Measurements from ENCODE around the gene OTULIN.

OTULIN gene

DNA sequence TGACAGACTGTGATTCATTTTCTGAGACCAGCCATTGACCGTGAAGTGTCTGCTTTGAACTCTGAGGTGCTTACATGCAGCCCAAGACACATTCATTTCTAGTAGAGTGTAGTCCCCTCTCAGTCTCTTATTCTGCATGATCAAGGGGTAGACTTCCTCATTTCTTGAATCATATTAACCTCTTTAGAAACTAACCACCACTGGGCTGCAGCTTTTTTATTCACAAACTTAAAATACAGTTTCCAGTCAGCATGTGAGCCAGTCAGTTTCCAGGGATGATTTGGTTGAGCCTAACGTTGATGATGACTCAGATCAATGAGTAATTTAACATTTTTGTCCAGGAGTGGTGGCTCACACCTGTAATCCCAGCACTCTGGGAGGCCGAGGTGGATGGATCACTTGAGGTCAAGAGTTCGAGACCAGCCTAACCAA, 59.2 kb downstream of the OTULIN start:
- no peak for DNase-seq

DNA sequence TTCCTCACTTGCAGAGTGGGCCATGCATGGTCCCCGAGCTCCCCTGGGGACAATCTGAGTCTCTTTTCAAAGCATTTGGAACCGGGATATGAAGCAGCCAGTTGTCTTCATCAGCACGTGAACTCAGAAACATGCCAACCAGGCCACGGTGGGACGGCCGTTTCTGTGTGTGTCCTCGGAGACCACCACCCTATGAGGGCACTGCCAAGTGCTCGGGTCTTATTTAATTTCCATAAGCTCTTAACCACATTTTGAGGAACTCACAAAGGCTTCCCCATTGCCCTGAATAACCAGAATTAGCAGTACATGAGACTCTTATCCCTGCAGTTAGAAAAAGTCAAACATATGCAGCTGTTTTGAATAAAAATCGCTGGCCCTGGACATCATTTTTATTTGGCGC, 60.1 kb downstream of the OTULIN start:
- no peak for DNase-seq

DNA sequence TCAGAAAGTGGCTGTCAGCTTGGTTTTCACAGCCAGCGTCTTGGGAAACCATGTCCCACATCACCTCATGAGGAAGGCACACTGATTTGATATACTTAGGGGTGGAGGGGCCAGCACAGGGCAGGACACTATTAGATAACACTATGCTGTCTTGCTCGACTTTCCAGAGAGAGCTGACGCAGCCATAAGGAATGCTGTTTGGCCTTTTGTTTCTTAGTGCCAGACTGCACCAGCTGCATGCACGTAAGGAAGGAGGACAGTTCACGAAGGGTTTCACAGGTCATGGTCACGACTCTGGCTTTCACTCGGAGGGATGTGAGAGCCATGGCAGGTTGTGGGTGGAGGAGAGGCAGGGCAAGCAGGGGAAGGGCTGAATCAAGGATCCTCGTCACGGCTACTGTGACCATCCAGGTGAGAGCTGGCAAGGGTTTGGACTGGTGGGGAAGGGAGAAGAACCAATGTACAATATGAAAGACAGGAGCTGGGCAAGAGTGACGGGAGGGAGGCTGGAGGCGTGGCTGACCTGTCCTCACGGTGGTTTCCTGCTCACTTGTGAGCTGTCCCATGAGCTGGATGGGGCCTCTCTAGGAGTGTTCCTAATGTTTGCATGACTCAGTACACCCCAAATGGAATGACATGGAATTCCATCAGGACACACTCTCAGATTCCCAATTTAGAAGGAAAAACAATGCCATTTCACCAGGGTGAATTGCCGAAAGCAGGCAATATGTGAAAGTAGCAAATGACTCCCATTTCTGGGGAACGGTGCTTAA, 61.7 kb downstream of the OTULIN start:
- DNase-seq, result no peak

DNA sequence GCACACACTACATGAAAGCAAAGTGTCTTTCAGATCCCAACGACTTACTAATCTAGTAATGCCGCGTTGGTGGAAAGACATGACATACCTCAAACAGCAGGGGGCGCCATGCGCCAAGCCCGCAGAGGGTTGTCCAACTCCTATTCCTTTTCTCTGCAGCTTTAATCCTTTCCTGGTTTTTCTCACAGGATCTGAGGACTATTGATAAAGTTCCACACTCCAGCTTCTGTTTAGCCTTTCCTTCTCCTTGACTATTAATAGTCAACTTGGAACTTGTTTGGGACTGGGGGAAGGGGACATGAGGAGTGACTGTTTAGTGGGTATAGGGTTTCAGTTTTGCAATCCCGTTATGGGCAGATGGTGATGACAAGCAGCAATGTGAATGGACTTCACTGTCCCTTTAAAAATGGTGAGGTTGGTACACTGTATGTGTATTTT, 62.9 kb downstream of the OTULIN start:
- DNase-seq, result peak; percentile 83

DNA sequence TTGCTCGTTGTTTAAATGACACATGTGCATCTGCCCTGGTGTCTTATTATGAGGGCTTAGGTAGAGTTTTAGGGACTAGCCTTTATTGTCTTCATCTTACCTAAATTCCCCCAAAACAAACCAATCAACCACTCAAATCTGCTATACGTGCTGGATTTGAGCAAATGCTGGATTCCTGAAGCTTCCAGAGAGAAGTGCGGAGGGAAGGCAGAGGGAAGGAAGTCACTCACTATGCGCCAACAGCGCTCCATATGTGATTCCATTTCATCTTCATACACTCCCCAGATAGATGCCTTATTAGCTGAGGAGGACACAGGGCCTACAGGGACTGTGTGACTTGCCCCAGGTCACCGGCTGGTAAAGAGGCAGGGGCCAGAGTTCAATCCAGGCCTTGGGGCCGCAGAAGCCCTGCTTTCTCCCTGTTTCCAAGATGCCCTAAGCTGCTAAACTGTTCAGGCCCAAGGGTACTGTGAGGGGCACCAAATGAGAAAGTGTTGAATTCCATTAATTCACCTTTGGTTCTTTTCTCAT, 63.5 kb downstream of the OTULIN start:
- no peak for DNase-seq

DNA sequence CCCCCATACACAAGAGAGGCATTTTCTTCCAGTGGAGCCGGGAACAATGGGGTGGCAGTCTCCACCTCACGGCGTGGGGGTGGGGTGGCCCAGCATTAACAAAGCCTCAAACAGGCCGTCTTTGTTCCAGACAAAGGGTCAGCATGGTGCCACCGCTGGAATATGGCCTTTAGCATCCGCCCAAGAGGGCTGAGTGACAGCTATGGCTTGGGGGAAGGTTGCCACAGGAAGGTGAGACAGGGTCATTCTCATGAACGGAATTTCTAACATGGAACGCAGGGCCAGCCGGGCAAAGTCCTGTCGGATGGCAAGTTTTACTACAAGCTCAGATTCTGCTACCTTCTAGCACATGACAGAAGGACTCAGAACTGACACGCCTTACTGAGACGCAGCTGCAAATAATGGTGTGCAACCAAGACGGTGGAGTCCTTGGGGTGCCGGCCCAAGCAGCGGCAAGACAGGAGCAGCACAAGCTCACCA, 64.0 kb downstream of the OTULIN start:
- peak; percentile 88 for DNase-seq

DNA sequence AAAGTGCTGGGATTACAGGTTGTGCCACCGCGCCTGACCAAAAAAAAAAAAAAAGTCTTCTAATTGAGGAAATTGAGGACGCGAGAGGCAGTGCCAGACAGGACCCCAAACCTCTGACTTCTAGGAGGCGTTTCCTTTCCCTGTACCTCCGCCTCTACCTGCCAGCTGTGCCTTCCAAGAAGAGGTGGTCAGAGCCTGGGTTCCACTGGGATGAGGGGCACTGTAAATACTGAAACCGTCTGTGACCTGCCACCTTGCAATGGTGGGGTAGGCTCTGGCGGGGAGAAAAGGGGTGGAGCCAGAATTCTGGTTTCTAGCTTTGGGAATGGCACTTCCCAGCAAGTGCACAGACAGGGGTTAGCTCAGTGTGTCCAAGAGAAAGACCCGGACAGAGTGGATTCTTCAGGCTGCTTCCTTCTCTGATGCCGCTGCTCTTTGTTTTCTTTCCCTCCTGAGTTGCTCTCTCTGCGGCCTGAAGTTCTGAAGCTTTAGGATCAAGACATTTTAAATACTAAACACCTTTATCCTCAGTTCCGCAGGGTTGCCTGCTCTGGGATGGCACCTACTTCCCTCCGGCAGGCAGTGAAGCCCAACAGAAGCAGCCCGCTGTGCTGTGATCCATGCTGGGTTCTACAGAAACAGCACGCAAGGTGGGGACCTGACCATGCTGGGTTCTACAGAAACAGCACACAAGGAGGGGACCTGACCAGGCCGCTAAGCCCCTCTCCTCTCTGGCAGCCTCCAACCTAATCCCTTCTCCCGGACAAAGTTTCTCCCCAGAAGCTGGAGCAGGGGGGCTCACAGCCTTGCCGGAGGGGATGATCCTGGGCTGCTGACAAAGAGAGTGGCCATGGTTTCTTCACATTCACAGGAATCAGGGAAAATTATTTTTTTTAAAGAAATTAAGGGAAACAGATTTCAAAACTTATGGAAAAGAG, 65.2 kb downstream of the OTULIN start:
- DNase-seq, result no peak

DNA sequence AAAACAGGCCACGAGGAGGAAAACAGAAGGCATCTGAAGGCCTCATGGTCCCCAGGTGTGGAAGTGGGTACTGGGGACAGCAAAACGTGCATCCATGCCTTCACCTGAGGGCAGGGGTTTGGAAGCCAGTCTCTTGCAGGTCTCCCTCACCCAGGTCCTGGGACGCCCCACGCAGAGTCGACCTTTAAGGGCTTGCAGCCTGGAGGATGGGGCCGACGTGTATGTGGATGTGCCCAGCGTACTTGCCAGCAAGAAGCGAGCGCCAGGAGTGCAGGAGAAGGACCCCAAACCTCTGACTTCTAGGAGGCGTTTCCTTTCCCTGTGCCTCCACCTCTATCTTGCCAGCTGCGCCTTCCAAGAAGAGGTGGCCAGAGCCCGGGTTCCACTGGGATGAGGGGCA, 65.9 kb downstream of the OTULIN start:
- DNase-seq, result no peak

DNA sequence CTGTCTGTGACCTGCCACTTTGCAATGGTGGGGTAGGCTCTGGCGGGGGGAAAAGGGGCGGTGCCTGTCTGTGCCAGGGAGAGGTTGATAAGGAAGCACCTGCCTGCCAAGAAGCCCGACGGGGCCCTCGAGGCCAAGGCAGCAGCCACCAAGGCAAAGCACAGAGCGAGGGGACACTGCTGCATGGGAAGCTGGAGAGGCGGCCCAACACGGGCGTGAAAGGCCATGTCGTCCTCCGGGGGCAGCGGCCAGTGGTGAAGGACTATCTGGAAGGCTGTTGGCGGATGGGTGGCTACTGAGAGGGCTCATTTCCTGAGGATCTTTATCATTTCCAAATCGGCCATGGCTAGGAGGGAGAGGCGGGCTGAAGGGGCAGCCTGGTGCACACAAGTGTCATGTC, 66.4 kb downstream of the OTULIN start:
- DNase-seq, result no peak

DNA sequence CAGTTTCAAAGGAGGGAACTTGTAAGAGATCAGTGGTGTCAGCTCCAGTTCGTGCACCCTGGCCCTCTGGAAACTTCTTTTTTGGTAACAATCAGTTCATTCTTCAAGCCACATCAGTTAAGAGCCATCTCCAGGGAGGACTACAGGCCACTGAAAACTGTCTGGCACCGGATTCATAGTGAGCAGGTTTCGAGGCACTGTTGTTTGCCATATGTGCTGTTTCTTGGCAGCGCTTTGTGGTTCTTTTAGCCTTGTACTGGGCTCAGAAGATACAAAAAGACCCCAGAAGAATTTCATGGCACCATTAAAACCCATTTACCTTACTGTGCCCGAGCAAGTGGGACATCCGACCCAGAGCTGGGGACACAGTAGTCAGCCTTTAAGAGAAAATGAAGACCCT, 68.5 kb downstream of the OTULIN start:
- DNase-seq, result no peak

DNA sequence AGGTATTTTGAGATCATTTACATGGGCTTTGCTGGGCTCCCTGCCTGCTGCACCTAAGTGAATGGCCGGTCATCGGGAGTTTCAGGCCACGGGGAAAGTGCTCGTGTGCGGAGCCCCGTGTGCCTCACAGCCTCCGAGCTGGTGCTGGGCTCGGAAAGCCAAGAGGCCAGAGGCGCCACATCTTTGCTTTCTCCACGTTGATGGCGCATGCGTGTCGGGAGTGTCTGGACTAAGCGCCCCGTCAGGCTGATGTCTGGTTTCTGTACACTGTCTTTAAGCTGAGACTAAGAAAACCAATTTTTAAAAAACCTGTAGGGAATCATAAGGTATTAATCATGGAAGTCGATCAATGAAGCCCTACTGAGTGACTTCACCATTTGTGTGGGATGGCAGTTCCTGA, 69.1 kb downstream of the OTULIN start:
- no peak for DNase-seq

DNA sequence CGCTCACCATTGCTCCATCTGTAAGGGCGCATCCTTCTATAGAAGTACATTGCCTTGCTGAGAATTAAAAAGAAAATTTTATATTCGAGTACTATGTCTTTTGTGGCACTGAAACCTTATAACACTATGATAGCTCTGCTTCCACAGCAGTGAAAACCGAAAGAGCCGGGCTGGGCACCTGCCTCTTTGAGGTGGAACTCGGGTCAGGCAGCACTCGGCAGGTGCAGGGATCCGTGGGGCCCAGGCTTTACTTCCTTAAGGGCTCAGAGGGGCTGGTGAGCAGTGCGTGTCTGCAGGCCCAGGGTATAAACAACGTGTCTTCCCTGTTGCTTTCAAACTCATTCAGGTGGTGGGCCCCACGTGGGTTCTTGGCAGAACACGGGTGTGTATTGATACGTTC, 69.9 kb downstream of the OTULIN start:
- DNase-seq, result no peak

DNA sequence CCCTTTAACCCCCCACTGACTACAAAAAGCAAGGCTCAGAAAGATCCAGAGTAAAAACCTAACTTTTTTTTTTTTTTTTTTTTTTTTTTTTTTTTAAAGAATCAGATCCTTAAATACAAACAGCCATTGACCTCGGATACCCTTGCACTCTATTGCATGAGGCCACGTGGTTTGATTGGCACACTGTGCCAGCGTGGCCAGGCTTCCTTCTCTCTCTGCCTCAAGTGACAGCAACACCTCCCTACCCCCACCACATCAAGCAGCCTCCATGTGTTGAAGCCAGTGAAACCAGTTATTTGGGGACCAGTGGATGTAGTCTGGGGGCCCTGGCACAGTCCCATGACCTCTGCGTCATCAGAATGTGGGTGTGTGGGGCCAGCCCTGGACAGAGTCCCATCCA, 71.4 kb downstream of the OTULIN start:
- no peak for DNase-seq

DNA sequence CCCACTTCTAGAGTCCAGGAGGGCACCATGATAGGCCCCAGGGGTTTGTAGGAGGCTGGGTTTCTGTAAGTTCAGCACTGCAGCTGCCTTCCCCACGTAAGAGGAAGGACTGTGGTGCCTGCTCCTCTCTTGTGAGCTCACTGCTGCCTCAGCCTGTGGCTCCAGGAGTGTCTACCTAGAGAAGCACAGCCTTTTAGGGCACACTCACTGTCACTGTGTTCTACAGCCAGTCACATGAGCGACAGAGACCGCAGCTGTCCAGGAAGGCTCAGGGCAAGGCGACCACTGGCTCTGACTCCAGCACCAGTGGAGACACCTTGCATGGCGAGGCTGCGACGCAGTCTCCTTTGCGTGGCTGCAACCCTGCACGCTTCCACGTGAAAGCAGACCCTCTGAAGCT, 72.8 kb downstream of the OTULIN start:
- no peak for DNase-seq

DNA sequence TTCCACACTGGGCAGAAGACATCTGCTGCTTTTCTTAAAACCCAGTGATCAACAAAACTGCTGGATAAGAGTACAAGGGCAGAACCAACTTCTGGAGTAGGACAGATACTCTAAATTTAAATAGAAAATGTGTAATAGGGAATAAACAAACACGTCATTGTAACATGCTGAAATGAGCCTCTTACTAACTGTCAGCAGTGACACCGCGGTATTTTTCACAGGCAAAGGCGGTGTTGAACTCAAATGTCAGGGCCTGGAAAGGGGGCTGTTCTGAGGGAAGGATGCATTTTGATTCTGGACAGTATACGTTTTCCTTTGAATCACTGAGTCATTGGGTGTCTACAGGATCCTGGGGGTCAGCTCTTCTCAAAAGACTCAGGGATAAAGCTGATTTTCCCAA, 73.5 kb downstream of the OTULIN start:
- no peak for DNase-seq

DNA sequence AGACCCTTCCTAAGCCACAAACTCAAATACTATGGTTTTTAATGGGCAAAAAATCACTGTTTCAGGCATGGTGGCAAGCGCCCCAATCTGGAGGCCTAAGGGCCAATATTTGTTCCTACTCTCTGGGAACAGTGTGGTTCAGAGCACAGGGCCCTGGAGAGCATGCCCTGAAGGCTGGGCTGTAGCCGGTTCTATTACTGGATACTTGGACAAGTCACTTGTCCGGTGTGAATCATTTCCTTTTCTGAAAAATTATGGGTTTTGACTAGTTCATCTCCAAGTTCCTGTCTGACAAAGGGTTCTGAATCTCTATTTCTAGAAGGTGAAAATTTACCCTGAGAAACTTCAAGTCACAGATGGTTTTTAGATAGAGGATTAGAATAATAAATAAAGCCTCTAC, 75.0 kb downstream of the OTULIN start:
- no peak for DNase-seq

DNA sequence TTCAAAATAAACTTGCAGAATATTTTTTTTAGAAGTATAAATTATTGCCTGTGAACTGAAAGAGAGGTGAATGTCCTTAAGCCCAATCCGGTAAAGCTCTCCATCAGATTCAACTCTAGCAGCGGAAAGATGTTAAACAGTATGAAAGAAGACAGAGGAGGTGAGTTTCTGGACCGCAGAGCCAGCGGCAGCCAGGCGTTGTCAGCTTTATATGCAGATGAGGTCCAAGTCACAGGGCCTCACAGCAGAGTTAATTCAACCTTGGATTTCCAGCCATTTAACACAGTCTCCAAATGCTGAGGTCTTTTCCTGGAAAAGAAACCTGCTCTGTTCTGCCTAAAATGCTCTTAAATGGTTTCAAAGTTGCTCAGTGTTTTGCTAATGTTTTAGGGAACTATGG, 75.5 kb downstream of the OTULIN start:
- DNase-seq, result no peak

DNA sequence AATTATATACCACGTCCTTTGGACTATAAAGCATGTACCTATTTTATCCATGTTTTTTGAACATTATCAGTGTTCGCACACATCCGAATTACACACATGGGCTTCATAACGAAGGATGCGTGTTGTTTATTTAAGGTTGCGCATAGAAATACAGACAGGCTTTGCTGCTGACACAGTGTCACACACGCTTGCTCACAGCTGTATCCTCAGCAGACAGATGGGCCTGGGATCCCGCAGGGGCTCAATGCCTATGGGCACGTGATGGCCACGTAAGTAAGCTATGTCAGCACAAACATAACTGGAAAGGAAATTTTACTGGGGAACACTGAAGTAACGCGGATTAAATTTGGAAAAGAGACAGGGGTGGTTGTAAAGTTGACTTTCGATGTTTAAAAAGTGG, 76.6 kb downstream of the OTULIN start:
- no peak for DNase-seq

DNA sequence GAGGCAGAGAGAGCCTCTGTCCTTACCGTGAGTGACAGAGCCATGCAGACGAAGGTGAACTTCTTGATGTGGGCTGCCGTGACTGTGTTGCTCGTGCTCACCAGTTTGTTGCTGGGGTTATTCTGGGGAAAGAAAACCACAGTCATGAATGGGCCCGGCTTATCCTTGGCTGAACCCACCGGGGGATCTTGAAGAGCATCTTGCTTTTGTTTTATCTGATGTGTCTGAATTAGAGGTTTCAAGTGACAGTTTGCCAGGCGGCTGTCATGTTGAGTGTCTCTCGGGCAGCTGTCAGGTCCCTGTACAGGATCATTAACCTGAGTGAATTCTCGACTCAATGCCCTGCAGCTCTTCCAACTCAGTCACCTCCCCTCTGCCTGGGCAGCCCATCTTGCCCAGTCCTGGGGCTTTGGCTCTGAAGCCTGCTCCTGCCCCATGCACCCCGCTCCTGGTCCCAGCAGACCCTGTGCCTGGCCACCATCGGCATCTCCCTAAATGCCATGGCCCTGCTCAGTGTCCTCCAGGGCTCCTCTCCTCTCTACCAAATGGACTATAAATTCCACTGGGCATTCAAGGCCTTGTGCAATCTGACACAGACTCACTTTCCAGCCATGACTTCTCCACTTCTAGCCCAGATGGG, 77.4 kb downstream of the OTULIN start:
- no peak for DNase-seq

DNA sequence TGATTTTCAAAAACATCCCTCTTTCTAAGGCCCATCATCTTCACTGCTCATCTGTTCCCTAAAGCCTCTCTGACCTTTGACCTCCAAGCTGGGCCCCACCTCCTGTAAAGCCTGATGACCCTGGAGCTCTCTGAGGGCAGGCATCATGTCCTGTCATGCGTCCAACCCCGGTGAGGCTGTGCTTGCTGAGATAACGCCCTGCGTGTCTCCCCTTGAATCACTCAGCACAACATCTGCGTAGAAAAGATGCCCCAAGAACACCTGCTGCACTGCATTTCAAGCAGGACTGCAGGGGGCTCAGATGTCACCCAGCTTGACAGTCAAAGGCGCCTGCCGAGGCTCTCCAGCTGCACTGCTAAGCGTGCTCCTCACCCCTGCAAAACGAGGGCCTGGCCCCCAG, 78.0 kb downstream of the OTULIN start:
- DNase-seq, result no peak

DNA sequence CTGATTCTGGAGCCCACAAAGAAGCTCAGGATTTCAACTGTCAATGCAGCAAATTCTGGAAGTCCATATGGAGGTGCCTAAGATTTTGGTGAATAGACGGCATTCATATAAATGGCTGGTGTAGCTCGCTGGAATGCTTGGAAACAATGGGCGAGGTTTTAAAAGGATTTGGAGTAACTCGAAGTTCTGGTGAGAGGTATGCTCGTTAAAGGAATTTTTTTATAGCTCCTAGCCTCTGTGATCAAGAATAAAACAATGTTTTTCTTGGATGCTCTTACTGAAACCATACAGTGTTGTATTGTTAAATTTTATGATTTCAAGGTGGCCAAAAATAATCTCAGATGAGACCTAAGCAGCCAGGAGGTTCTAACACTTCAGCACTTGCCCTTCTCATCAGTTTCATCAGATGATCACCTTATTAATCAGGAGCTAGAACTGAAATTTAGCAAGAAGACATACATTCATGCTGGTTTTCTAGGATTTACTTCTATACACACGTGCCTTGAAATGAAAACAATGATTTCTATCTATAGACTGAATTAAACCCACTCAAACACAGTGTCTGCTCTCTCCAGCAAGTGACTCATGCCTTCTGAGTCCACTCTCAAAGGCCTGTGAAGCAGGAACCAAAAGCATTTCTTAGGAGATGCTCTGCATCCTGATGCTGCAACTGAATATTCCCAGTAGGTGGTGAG, 79.2 kb downstream of the OTULIN start:
- no peak for DNase-seq
